GM10847 (cell line): ENCODE data around the gene BNIP3.

ENCODE experiments used
- POLR2A ChIP-seq: IDR thresholded peaks from 2 replicates; pipeline ENCODE4 v1.6.1; 2011; ENCODE audit not compliant: insufficient read length; ENCODE audit errors: extremely low read depth

The BNIP3 gene

GRCh38 chr10:131993275-131993674 is 11.6 kb upstream of the BNIP3 start:
- no peak for TF ChIP-seq POLR2A

- TF ChIP-seq POLR2A = no peak
These were observed 10.0 kb upstream of the BNIP3 start for GRCh38 chr10:131991726-131992125.

- TF ChIP-seq POLR2A = no peak
These were observed 2.1 kb upstream of the BNIP3 start for GRCh38 chr10:131983780-131984179.

- TF ChIP-seq POLR2A = no peak
These were observed 1.1 kb upstream of the BNIP3 start for GRCh38 chr10:131982796-131983195.

GRCh38 chr10:131982185-131982756 is 548 bp upstream of the BNIP3 start:
- no peak for TF ChIP-seq POLR2A

- TF ChIP-seq POLR2A = no peak
These were observed 828 bp downstream of the BNIP3 start for GRCh38 chr10:131980761-131981428.

GRCh38 chr10:131980321-131980720 is 1.4 kb downstream of the BNIP3 start:
- TF ChIP-seq POLR2A = no peak

GRCh38 chr10:131979821-131980270 is 1.9 kb downstream of the BNIP3 start:
- no peak for TF ChIP-seq POLR2A

GRCh38 chr10:131979336-131979735 is 2.4 kb downstream of the BNIP3 start:
- TF ChIP-seq POLR2A = no peak

- TF ChIP-seq POLR2A = no peak
These were observed 2.9 kb downstream of the BNIP3 start for GRCh38 chr10:131978851-131979250.

GRCh38 chr10:131978366-131978765 is 3.4 kb downstream of the BNIP3 start:
- TF ChIP-seq POLR2A = no peak

GRCh38 chr10:131977323-131978096 is 4.2 kb downstream of the BNIP3 start:
- no peak for TF ChIP-seq POLR2A

- no peak for TF ChIP-seq POLR2A
These were observed 5.9 kb downstream of the BNIP3 start for GRCh38 chr10:131975796-131976195.

GRCh38 chr10:131975003-131975402 is 6.7 kb downstream of the BNIP3 start:
- no peak for TF ChIP-seq POLR2A

- TF ChIP-seq POLR2A = no peak
These were observed 7.5 kb downstream of the BNIP3 start for GRCh38 chr10:131974034-131974817.

- no peak for TF ChIP-seq POLR2A
These were observed 8.4 kb downstream of the BNIP3 start for GRCh38 chr10:131973160-131973951.
